GM12878 (cell line): ENCODE measurements around the gene ACADVL. TPM values are rescaled to one million over a fixed set of nuclear protein-coding genes. Genes with fewer than 3 reads are reported as not detected.

Source experiments
- ATAC-seq: fragments of 200-7000 bp; cut with Tn5 transposase; 3 replicates; pipeline ENCODE4 v1.9.1; 2020; ENCODE audit warnings: mild to moderate bottlenecking, moderate library complexity
- BruUV-seq: library from RNA; stranded (reverse); fragments of 400-500 nt; replicated peaks from 2 replicates; lab custom pipeline; 2021; lab: Mats Ljungman, UMichigan
- CTCF ChIA-PET: fragments of 300-600 bp; sonication (Branson Sonifier 250); formaldehyde crosslinking; extraction: SDS; loops from one replicate; lab custom pipeline; 2021; ENCODE audit warnings: inconsistent platforms; lab: Yijun Ruan, JAX
- POLR2A ChIA-PET: fragments of 350-600 bp; formaldehyde crosslinking; extraction: SDS; loops from one replicate; lab custom pipeline; 2021; ENCODE audit warnings: inconsistent platforms; lab: Charles Lee
- RAD21 ChIA-PET: fragments of 300-600 bp; sonication (Branson Sonifier 250); formaldehyde crosslinking; loops from one replicate; lab custom pipeline; 2023; ENCODE audit warnings: antibody characterized with exemption; ENCODE audit not compliant: unreplicated experiment; lab: Charles Lee
- SMC1A ChIA-PET: fragments of 300-600 bp; sonication (Branson Sonifier 250); formaldehyde crosslinking; loops from one replicate; lab custom pipeline; 2023; ENCODE audit not compliant: unreplicated experiment, uncharacterized antibody; lab: Charles Lee
- DNase-seq: peaks from one replicate; pipeline ENCODE4 v3.0.0-alpha.2; 2011; ENCODE audit warnings: low read depth, low spot score
- FAIRE-seq: peaks from 3 replicates; lab custom pipeline; 2011; peaks lifted over from hg19 to GRCh38; lab: Jason Lieb, UNC
- H2AFZ ChIP-seq: 2 replicates; pipeline ENCODE4 v1.6.0; 2011; ENCODE audit warnings: low read depth, low read length, control low read depth; ENCODE audit not compliant: control insufficient read depth
- H3K27ac ChIP-seq: 2 replicates; pipeline ENCODE4 v1.5.1; 2011; ENCODE audit warnings: control low read depth; ENCODE audit not compliant: control insufficient read depth, insufficient read depth
- H3K27me3 ChIP-seq, 2 experiments: replicated peaks in 1 of 2; 2 replicates each; pipeline versions ENCODE4 v1.6.0 to v1.6.1; 2011; ENCODE audit warnings: low read length in 1 of 2; ENCODE audit not compliant: control insufficient read depth in 2 of 2, insufficient read depth in 2 of 2
- H3K36me3 ChIP-seq, 2 experiments: 2 replicates each; pipeline ENCODE4 v1.5.1; 2011; ENCODE audit warnings: low read length in 1 of 2; ENCODE audit not compliant: control insufficient read depth in 2 of 2, insufficient read depth in 2 of 2
- H3K4me1 ChIP-seq: 2 replicates; pipeline ENCODE4 v1.6.1; 2011; ENCODE audit warnings: mild to moderate bottlenecking, low read length, moderate library complexity, mixed read lengths; ENCODE audit not compliant: control insufficient read depth, insufficient read depth
- H3K4me2 ChIP-seq: 2 replicates; pipeline ENCODE4 v1.6.0; 2011; ENCODE audit warnings: control low read depth; ENCODE audit not compliant: control insufficient read depth, insufficient read depth
- H3K4me3 ChIP-seq: fragments of 200-600 bp; sonication (generic); 2 replicates; pipeline ENCODE4 v1.5.1; 2016
- H3K79me2 ChIP-seq: 2 replicates; pipeline ENCODE4 v1.6.0; 2011; ENCODE audit warnings: low read length; ENCODE audit not compliant: control insufficient read depth, insufficient read depth
- H3K9ac ChIP-seq: 2 replicates; pipeline ENCODE4 v1.8.0; 2011; ENCODE audit warnings: low read length, control low read depth, mixed read lengths; ENCODE audit not compliant: control insufficient read depth, insufficient read depth
- H3K9me3 ChIP-seq: replicated peaks from 3 replicates; pipeline ENCODE4 v1.5.1; 2011; ENCODE audit warnings: mild to moderate bottlenecking, low read length; ENCODE audit not compliant: control insufficient read depth, insufficient read depth
- H4K20me1 ChIP-seq: 2 replicates; pipeline ENCODE4 v1.6.0; 2011; ENCODE audit not compliant: control insufficient read depth, insufficient read depth
- FOXK2 ChIP-seq: fragments of 450-650 bp; IDR thresholded peaks from 2 replicates; pipeline ENCODE4 v1.6.1; 2017; ENCODE audit warnings: mild to moderate bottlenecking, moderate library complexity
- HCFC1 ChIP-seq: fragments of 150-350 bp; IDR thresholded peaks from 2 replicates; pipeline ENCODE4 v1.6.1; 2014; ENCODE audit warnings: low read length
- HDAC2 ChIP-seq: fragments of 200-600 bp; sonication (generic); IDR thresholded peaks from 2 replicates; pipeline ENCODE4 v1.6.1; 2017
- IKZF2 ChIP-seq, 2 experiments: fragments of 450-650 bp; IDR thresholded peaks; 2 replicates each; pipeline ENCODE4 v1.6.1; 2017; ENCODE audit warnings: mild to moderate bottlenecking in 2 of 2, moderate library complexity in 2 of 2
- JUND ChIP-seq: IDR thresholded peaks from 2 replicates; pipeline ENCODE4 v1.6.1; 2012; ENCODE audit warnings: low read depth, mild to moderate bottlenecking, low read length, improper control_type of control experiment, moderate library complexity
- MEF2A ChIP-seq: IDR thresholded peaks from 2 replicates; pipeline ENCODE4 v1.6.1; 2011; ENCODE audit warnings: low read depth, mild to moderate bottlenecking, low read length, moderate library complexity; ENCODE audit not compliant: insufficient read depth
- NR2C2 ChIP-seq: IDR thresholded peaks from 2 replicates; pipeline ENCODE4 v1.6.1; 2011; ENCODE audit warnings: borderline replicate concordance, low read depth; ENCODE audit not compliant: control insufficient read depth, insufficient read length
- RAD51 ChIP-seq: fragments of 450-650 bp; IDR thresholded peaks from 2 replicates; pipeline ENCODE4 v1.6.1; 2016; ENCODE audit warnings: moderate library complexity, mild to moderate bottlenecking, inconsistent platforms
- RB1 ChIP-seq: fragments of 450-650 bp; formaldehyde crosslinking; IDR thresholded peaks from 2 replicates; pipeline ENCODE4 v1.6.1; 2017; ENCODE audit warnings: mild to moderate bottlenecking, borderline replicate concordance
- RELB ChIP-seq: fragments of 450-650 bp; IDR thresholded peaks from 2 replicates; pipeline ENCODE4 v1.6.1; 2017; ENCODE audit warnings: low read depth, mild to moderate bottlenecking, moderate library complexity
- SIX5 ChIP-seq: IDR thresholded peaks from 2 replicates; pipeline ENCODE4 v1.6.1; 2011; ENCODE audit warnings: mild to moderate bottlenecking, low read depth, low read length, moderate library complexity; ENCODE audit not compliant: severe bottlenecking
- SMAD5 ChIP-seq: IDR thresholded peaks from 2 replicates; pipeline ENCODE4 v1.6.1; 2016; ENCODE audit warnings: antibody characterized with exemption, low read depth
- SMARCA5 ChIP-seq: fragments of 450-650 bp; IDR thresholded peaks from 2 replicates; pipeline ENCODE4 v1.6.1; 2017; ENCODE audit warnings: mild to moderate bottlenecking
- STAT1 ChIP-seq: fragments of 450-650 bp; conservative IDR thresholded peaks from 2 replicates; pipeline ENCODE4 v1.6.1; 2014; ENCODE audit warnings: antibody characterized with exemption, mild to moderate bottlenecking
- SUZ12 ChIP-seq: fragments of 200-600 bp; sonication (generic); IDR thresholded peaks from one replicate; pipeline ENCODE4 v1.6.1; 2018; ENCODE audit warnings: antibody characterized with exemption, mild to moderate bottlenecking; ENCODE audit not compliant: unreplicated experiment
- WGBS: methylation state at CpG from one replicate; pipeline ENCODE4 v1.1.6; 2016; ENCODE audit warnings: low lambda C conversion rate; ENCODE audit not compliant: insufficient replicate concordance, insufficient coverage; ENCODE audit errors: missing lambda C conversion rate; 5-methylcytosine and 5-hydroxymethylcytosine counted together
- in situ Hi-C: fragments of 300-500 bp; cut with MboI; formaldehyde crosslinking; loops from 9 replicates; pipeline ENCODE4 v1.14.3; 2018; ENCODE audit warnings: mixed read lengths
- intact Hi-C: fragments of 100-400 bp; cut with micrococcal nuclease; formaldehyde crosslinking; loops from one replicate; pipeline ENCODE4 v1.14.2; 2022; ENCODE audit not compliant: unreplicated experiment
- polyA plus RNA-seq, 11 experiments: library from polyadenylated mRNA; depleted of rRNA in 4 of 11; unstranded in 6 of 11; stranded (reverse) in 5 of 11; fragments of >200 nt; fragmentation: Nextera tagmentation in 4 of 11; fragmentation: Illumina TruSeq in 1 of 11; extraction: Ambion mirVana in 4 of 11; extraction: Trizol in 1 of 11; gene quantifications; 1 replicate in 1 of 11; 2 replicates in 10 of 11; pipeline versions ENCODE4 v1.2.1 to v1.2.3, GENCODE V29; 2011 to 2016; ENCODE audit warnings: inconsistent platforms in 2 of 11, missing spikeins in 2 of 11, low read depth in 1 of 11
- total RNA-seq, 4 experiments: library from RNA; depleted of rRNA in 3 of 4; stranded (reverse); fragments of >200 nt in 3 of 4; fragmentation: Illumina TruSeq in 1 of 4; extraction: Trizol in 1 of 4; gene quantifications; 2 replicates each; pipeline versions ENCODE4 v1.2.1 to v1.2.3, GENCODE V29; 2013 to 2021
- TF ChIP-seq, protein P1 (sequence below): IDR thresholded peaks from 2 replicates; pipeline ENCODE4 v1.6.1; 2011; ENCODE audit warnings: mild to moderate bottlenecking, low read depth, low read length, moderate library complexity; ENCODE audit not compliant: insufficient replicate concordance
- TF ChIP-seq, protein P2 (sequence below): fragments of 450-650 bp; IDR thresholded peaks from 2 replicates; pipeline ENCODE4 v1.6.1; 2018; ENCODE audit warnings: borderline replicate concordance, mild to moderate bottlenecking; ENCODE audit not compliant: partially characterized antibody

ACADVL gene
- total and polyA plus RNA-seq, 10 of the 15 experiments (the other 5 are each of a cell fraction or from before 2014, with no cell fraction given), result 25.4 to 232 (median 180) TPM

DNA sequence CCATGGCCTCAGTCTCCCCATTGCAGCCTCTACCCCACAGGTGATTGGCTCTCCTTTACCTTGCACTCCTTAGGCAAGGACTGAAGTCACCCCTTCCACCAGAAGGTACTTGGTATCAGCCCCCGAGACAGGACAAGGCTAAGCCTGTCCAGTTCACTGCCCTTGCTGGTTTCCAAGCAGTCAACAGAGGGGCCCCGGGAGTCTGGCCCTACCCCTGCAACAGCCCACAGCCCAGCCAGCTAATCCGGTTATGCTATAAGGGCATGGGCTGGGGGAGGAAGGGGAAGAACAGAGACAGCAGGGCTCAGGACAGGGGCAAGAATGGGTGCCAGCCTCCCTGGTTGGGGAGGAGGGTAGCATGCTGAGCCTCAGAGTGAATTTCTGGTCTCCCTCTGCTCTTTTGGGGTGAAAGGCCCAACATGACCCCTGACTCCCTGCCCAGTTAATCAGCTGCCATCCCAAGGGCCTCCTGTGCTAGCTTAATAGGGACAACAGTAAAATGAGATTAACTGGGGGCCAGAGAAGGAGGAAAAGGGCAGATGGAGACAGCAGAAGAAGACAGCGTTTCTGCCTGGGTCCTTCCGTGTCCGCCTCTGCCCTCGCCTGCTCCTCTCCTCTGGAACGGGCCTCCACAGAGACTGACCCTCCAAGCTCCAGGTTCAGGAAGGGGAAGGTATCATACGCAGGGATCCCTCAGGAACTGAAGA, 10.8 kb upstream of the ACADVL start:
- no TSS peak for BruUV-seq
- no peaks in the 10 kb centered on the region for H4K20me1 ChIP-seq
- intact Hi-C loops (no loop called here), in situ Hi-C loops (no loop called here)
- no peaks in the 10 kb centered on the region for H3K27me3 ChIP-seq
- no peaks in the 10 kb centered on the region for H3K79me2 ChIP-seq
- no peak for DNase-seq
- H3K9ac ChIP-seq, result no peak overlapping the region
- H3K4me3 ChIP-seq, result no peak overlapping the region
- no peak for ATAC-seq
- CTCF ChIA-PET, result no interaction called here
- RAD21 ChIA-PET, result interaction anchor here (1.3 kb wide), 1 partner anchor 11 kb away, joined by 4 read pairs; the partner anchor contains the start of genes ACADVL and DLG4
- WGBS, result 44% methylated on average over 9 of the region's 9 CpGs
- POLR2A ChIA-PET, result no interaction called here
- H3K27ac ChIP-seq, result no peak overlapping the region
- H3K36me3 ChIP-seq, result no peaks in the 10 kb centered on the region
- peaks cover 11% of the 10 kb centered on the region for H3K4me1 ChIP-seq
- FAIRE-seq, result no peak
- no peak overlapping the region for H3K4me2 ChIP-seq
- SMC1A ChIA-PET, result no interaction called here
- no peak overlapping the region for H2AFZ ChIP-seq
- H3K9me3 ChIP-seq, result no peaks in the 10 kb centered on the region
- TF ChIP-seq SMARCA5 (no peak), IKZF2 (IDR thresholded peaks at IDR 0.05) (no peak), HDAC2 (no peak), RB1 (no peak), MEF2A (no peak), JUND (no peak), SIX5 (no peak), RELB (no peak), HCFC1 (no peak), RAD51 (no peak), NR2C2 (no peak), STAT1 (no peak), SUZ12 (no peak), SMAD5 (no peak), FOXK2 (no peak)
- TF ChIP-seq, protein P1, sequence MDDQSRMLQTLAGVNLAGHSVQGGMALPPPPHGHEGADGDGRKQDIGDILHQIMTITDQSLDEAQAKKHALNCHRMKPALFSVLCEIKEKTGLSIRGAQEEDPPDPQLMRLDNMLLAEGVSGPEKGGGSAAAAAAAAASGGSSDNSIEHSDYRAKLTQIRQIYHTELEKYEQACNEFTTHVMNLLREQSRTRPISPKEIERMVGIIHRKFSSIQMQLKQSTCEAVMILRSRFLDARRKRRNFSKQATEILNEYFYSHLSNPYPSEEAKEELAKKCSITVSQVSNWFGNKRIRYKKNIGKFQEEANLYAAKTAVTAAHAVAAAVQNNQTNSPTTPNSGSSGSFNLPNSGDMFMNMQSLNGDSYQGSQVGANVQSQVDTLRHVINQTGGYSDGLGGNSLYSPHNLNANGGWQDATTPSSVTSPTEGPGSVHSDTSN, result no peak
- TF ChIP-seq, protein P2, sequence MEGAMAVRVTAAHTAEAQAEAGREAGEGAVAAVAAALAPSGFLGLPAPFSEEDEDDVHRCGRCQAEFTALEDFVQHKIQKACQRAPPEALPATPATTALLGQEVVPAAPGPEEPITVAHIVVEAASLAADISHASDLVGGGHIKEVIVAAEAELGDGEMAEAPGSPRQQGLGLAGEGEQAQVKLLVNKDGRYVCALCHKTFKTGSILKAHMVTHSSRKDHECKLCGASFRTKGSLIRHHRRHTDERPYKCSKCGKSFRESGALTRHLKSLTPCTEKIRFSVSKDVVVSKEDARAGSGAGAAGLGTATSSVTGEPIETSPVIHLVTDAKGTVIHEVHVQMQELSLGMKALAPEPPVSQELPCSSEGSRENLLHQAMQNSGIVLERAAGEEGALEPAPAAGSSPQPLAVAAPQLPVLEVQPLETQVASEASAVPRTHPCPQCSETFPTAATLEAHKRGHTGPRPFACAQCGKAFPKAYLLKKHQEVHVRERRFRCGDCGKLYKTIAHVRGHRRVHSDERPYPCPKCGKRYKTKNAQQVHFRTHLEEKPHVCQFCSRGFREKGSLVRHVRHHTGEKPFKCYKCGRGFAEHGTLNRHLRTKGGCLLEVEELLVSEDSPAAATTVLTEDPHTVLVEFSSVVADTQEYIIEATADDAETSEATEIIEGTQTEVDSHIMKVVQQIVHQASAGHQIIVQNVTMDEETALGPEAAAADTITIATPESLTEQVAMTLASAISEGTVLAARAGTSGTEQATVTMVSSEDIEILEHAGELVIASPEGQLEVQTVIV, result no peak
